Tibial nerve (tissue), 4 donors: ENCODE results near the gene ZFYVE28. TPM values are rescaled to one million over a fixed set of nuclear protein-coding genes. Genes with fewer than 3 reads are reported as not detected.

Experiments
- DNase-seq, 2 donors: peaks; one replicate each; pipeline ENCODE4 v3.0.0-alpha.2; 2019; ENCODE audit warnings: low spot score in 2 of 2
- H3K27ac ChIP-seq, 4 donors: fragments of 200-600 bp; sonication (generic) in 3 of 4; one replicate each; pipeline ENCODE4 v1.5.1; 2017 to 2019; ENCODE audit warnings: mild to moderate bottlenecking in 1 of 4
- H3K27me3 ChIP-seq, 2 donors: fragments of 200-600 bp; sonication (generic) in 1 of 2; one replicate each; pipeline versions ENCODE4 v1.5.1 to v1.6.0; 2017 to 2019
- H3K36me3 ChIP-seq, 3 donors: fragments of 200-600 bp; sonication (generic); one replicate each; pipeline ENCODE4 v1.5.1; 2018 to 2019
- H3K4me1 ChIP-seq, 4 donors: fragments of 200-600 bp; sonication (generic) in 3 of 4; one replicate each; pipeline ENCODE4 v1.5.1; 2017 to 2019
- H3K4me3 ChIP-seq, 4 donors: fragments of 200-600 bp; sonication (generic) in 3 of 4; one replicate each; pipeline ENCODE4 v1.5.1; 2017 to 2019; ENCODE audit warnings: mild to moderate bottlenecking in 1 of 4, moderate library complexity in 1 of 4
- H3K9me3 ChIP-seq, 4 donors: fragments of 200-600 bp; sonication (generic) in 3 of 4; one replicate each; pipeline ENCODE4 v1.5.1; 2017 to 2019
- EP300 ChIP-seq, 2 donors: sonication (generic); formaldehyde crosslinking; IDR thresholded peaks; one replicate each; pipeline ENCODE4 v1.6.1; 2017; ENCODE audit warnings: antibody characterized with exemption in 2 of 2, mild to moderate bottlenecking in 1 of 2
- POLR2A ChIP-seq, 2 donors: fragments of 450-650 bp; IDR thresholded peaks; one replicate each; pipeline ENCODE4 v1.6.1; 2017; ENCODE audit warnings: antibody characterized with exemption in 2 of 2, mild to moderate bottlenecking in 2 of 2, moderate library complexity in 2 of 2
- WGBS, 2 donors: methylation state at CpG; one replicate each; pipeline ENCODE4 v1.1.5; 2018; 5-methylcytosine and 5-hydroxymethylcytosine counted together
- total RNA-seq, 4 donors: library from RNA; depleted of rRNA; stranded (reverse); fragments of >200 nt; gene quantifications; one replicate each; pipeline ENCODE4 v1.1.0, GENCODE V29; 2016
- TF ChIP-seq, protein P1 (sequence below), 5 experiments: fragments of 200-600 bp in 3 of 5; fragments of 450-650 bp in 2 of 5; sonication (generic) in 3 of 5; IDR thresholded peaks; one replicate each; pipeline ENCODE4 v1.5.1; 2016 to 2019; ENCODE audit warnings: antibody characterized with exemption in 5 of 5, mild to moderate bottlenecking in 3 of 5, moderate library complexity in 2 of 5

The ZFYVE28 gene
- total RNA-seq, 4 donors from 2014 or later = 16.2 to 44.4 (median 26.5) TPM

DNA sequence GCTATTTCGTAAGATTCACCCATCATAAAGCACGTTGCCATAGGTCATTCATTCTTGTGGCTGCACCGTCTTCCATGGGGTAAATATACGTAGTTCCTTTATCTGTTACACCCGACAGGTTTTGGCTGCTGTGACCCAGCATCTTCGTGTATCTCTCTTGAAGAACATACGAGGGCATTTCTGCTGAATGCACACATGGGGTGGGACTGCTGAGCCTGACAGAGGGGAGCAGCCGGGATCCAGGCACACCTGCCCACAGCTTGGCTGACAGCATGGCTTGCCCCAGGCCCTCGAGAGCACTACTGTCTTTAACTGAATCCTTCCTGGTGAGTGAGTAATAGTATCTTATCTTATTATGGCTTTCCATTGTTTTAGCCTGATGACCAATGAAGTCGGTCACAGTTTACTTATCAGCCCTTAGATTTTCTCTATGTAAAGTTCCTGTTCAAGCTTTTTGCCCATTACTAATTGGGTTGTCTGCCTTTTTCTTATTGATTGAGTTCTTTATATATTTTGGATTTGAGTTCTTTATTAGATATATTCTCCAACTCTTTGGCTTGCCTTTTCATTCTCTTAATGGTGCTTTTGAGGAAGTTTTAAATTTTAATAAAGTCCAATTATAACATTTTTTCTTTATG is 111.6 kb downstream of the ZFYVE28 start:
- Histone ChIP-seq H3K27ac (no peak overlapping the region), H3K9me3 (peaks cover 0 to 60% (median 4%) of the 10 kb centered on the region in 4 donors), H3K4me1 (no peaks in the 10 kb centered on the region), H3K27me3 (no peaks in the 10 kb centered on the region), H3K36me3 (peaks cover 0 to 63% (median 0%) of the 10 kb centered on the region in 3 donors), H3K4me3 (no peak overlapping the region)
- 92% methylated on average over 10 of the region's 10 CpGs for WGBS, 2 donors
- TF ChIP-seq, protein P1, sequence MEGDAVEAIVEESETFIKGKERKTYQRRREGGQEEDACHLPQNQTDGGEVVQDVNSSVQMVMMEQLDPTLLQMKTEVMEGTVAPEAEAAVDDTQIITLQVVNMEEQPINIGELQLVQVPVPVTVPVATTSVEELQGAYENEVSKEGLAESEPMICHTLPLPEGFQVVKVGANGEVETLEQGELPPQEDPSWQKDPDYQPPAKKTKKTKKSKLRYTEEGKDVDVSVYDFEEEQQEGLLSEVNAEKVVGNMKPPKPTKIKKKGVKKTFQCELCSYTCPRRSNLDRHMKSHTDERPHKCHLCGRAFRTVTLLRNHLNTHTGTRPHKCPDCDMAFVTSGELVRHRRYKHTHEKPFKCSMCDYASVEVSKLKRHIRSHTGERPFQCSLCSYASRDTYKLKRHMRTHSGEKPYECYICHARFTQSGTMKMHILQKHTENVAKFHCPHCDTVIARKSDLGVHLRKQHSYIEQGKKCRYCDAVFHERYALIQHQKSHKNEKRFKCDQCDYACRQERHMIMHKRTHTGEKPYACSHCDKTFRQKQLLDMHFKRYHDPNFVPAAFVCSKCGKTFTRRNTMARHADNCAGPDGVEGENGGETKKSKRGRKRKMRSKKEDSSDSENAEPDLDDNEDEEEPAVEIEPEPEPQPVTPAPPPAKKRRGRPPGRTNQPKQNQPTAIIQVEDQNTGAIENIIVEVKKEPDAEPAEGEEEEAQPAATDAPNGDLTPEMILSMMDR (IDR thresholded peaks at IDR 0.05) = no peak
- TF ChIP-seq POLR2A (IDR thresholded peaks at IDR 0.05) (no peak), EP300 (IDR thresholded peaks at IDR 0.05) (no peak)
- DNase-seq = no peak

DNA sequence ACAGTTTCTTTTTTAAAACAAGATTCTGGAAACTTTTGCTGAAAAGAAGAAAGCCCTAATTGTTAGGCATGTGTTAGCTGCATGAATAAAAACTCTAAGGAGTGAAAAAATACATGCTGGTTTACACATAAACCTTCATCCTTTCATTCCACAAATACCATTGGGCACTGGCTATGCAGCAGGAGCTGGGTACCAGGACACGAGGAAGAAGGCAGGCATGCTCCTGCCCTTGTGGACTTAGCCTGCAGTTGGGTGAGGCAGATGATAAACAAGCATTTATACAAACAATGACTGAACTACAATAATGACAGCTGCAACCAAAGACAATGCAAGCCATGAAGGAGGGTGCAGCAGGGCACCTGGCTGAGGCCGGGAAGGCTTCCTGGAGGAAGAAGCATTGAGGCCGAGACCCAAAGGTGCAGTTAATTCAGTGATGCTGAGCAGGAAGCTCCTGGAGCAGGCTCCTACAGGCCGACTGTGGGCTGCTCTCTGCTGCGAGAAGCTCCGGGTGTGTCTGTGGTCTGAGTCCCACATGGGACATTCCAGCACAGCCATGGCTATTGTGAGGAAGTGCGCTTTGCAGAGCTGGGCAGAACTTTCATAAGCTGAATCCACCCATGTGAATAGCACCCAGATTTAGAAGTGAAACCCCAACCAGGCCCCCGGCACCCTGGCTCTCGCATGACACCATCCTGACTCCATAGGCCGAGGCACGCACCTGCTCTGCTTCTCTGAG is 112.5 kb downstream of the ZFYVE28 start:
- Histone ChIP-seq H3K27me3 (no peaks in the 10 kb centered on the region), H3K4me3 (no peak overlapping the region), H3K4me1 (no peaks in the 10 kb centered on the region), H3K27ac (no peak overlapping the region), H3K9me3 (peaks cover 0 to 50% (median 1%) of the 10 kb centered on the region in 4 donors), H3K36me3 (peaks cover 0 to 62% (median 0%) of the 10 kb centered on the region in 3 donors)
- no peak for DNase-seq
- 64 to 83% methylated on average over 11 of the region's 11 CpGs for WGBS, 2 donors
- no peak for TF ChIP-seq POLR2A (IDR thresholded peaks at IDR 0.05)
- TF ChIP-seq EP300 (IDR thresholded peaks at IDR 0.05) = no peak
- TF ChIP-seq, protein P1 (IDR thresholded peaks at IDR 0.05) = no peak

DNA sequence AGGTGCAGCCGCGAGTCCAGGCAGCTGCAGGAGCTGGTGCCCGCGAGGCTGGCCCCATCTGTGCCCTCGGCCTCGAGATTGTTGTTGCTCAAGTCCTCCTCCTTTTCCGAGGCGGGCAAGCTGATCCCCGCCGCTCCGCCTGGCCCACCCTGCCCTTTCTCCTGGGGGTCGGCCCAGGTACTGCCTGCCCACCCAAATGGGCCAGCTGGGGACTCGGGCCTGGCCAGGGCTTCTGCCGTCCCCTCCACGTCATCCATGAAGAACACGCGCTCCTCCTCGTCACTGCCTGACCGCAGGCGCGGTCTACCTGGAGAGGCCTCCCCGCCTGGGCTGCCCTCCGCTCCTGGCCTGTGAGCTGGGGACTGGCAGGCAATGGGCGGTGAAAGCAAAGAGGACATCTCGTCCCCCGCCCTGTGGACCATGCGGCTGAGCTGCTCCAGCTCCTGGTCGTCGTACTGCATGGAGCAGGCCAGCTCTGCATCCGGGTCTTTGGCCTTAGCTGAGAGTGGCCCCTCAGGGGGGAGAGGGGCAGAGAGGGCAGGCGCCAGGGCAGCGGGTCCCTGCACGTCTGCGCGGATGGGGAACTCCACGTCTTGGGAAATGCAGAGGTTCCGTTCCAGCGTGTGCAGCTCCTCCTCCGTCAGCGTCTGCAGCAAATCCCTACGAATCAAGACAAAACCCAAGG is 113.4 kb downstream of the ZFYVE28 start:
- Histone ChIP-seq H3K36me3 (peaks cover 0 to 53% (median 0%) of the 10 kb centered on the region in 3 donors), H3K4me3 (no peak overlapping the region), H3K27ac (no peak overlapping the region), H3K27me3 (no peaks in the 10 kb centered on the region), H3K9me3 (peaks cover 0 to 41% (median 0%) of the 10 kb centered on the region in 4 donors), H3K4me1 (no peaks in the 10 kb centered on the region)
- DNase-seq = no peak
- no peak for TF ChIP-seq POLR2A (IDR thresholded peaks at IDR 0.05)
- TF ChIP-seq EP300 (IDR thresholded peaks at IDR 0.05) = no peak
- TF ChIP-seq, protein P1 (IDR thresholded peaks at IDR 0.05) = no peak
- 86 to 90% methylated on average over 27 to 40 of the region's 41 CpGs for WGBS, 2 donors

DNA sequence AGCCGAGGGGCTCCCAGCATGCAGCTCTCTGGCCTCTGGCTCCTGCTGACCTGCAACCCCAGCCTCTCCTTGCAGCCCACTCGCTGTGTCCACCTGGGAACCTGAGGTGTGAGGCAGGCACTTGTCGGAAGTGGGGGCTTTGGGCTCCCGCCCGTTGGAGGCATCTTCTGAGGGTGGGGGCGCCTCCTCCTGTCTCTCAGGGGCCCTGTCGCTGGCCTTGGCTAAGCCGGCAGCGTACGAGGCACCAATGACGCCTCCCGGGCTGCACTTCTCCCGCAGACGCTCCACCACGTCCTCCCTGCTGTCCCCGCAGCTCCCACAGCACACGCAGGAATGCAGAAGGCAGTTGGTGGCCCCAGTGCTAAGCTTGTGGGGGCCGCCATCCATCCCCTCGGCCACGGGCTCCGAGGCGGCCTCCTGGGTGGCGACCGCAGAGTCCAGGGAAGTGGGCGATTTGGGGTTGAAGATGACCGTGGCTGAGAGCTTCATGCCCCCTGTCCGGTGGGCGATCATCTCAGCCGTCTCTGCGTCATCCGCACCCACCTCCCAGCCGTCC is 114.0 kb downstream of the ZFYVE28 start:
- Histone ChIP-seq H3K4me3 (no peak overlapping the region), H3K27me3 (no peaks in the 10 kb centered on the region), H3K36me3 (peaks cover 0 to 50% (median 0%) of the 10 kb centered on the region in 3 donors), H3K27ac (no peak overlapping the region), H3K9me3 (peaks cover 0 to 36% (median 0%) of the 10 kb centered on the region in 4 donors), H3K4me1 (no peaks in the 10 kb centered on the region)
- TF ChIP-seq EP300 (IDR thresholded peaks at IDR 0.05) (no peak), POLR2A (IDR thresholded peaks at IDR 0.05) (no peak)
- TF ChIP-seq, protein P1 (IDR thresholded peaks at IDR 0.05) = no peak
- no peak for DNase-seq
- 88 to 90% methylated on average over 22 to 26 of the region's 32 CpGs for WGBS, 2 donors
